Inflammatory macrophage (primary cell): Measurements from ENCODE around the gene KRTAP5-2.
"Not testable (repeated sequence)": the region's sequence is repeated elsewhere in the genome, so short reads cannot be mapped to it uniquely, and the experiment has no call there.

Source experiments
- DNase-seq, 2 donors: peaks; one replicate each; pipeline ENCODE4 v3.0.0-alpha.2; 2020 to 2022

Gene KRTAP5-2

DNA sequence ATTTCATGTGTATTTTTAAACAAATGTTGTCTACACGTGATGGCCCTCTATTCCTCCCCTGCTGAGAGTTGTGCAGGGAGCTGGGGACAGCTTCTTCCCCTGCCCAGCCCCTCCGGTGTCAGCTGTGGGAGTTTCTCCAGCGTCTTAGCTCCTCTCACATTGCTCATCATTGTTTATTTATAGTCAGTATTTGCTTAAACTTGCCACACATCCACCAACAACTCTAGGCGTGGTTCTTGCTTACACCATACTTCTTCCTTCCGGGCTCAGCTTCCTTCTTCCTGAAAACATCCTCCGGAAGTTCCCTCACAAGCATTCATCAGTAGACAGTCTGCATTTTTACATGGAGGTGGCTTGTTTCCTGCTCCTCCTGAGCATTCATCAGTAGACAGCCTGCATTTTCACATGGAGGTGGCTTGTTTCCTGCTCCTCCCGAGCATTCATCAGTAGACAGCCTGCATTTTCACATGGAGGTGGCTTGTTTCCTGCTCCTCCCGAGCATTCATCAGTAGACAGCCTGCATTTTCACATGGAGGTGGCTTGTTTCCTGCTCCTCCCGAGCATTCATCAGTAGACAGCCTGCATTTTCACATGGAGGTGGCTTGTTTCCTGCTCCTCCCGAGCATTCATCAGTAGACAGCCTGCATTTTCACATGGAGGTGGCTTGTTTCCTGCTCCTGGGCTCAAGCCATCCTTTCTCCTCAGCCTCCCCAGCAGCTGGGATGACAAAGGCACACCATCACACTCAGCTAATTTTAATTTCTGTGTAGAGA is 8.7 kb downstream of the KRTAP5-2 start:
- peak; percentile 85 to 93 for DNase-seq

DNA sequence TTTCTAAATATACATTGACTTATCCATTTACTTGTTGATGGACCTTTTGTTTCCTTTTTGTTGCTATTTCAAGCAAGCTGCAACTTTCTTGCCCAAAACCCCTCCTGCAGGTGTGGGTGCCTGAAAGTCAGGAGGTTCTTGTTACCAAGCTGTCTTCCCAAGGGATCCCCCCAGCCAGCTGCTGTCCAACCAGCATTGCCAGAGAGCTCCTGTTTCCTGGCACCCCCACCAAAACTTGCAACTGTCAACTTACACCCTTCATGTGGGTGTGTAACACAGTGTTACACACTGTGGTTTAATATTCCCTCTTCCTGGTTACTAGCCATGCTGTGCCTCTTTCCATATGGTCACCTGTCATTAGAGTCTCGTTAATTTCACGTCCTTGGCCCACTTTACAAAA is 11.4 kb downstream of the KRTAP5-2 start:
- no peak for DNase-seq

DNA sequence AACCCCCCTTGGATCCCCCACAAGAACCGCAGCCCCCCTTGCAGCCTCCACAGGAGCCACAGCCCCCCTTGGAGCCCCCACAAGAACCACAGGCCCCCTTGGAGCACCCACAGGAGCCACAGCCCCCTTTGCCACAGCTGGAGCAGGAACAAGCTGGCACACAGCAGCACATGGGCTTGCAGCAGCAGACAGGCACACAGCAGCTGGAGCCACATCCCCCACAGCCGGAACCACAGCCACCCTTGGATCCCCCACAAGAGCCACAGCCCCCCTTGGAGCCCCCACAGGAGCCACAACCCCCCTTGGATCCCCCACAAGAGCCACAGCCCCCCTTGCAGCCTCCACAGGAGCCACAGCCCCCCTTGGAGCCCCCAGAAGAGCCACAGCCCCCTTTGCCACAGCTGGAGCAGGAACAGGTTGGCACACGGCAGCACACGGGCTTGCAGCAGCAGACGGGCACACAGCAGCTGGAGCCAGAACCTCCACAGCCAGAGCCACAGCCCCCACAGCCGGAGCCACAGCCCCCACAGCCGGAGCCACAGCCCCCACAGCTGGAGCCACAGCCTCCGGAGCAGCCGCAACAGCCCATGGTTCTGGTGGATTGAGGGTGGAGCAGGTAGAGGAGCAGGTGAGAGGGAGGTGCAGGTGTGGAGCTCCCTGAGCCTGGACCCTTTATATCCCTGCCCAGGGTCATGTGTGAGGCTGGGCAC is 13.3 kb downstream of the KRTAP5-2 start, which contains the start of gene KRTAP5-1:
TSS of gene KRTAP5-1 (minus strand) at position 623 of the 710 bp plus-strand sequence. CDS start at position 589, 34 bp downstream.
- not testable (repeated sequence) for DNase-seq

GRCh38 chr11:1582909-1583308 is 15.2 kb downstream of the KRTAP5-2 start:
- DNase-seq: not testable (repeated sequence)

GRCh38 chr11:1581976-1582375 is 16.1 kb downstream of the KRTAP5-2 start:
- DNase-seq: no peak

DNA sequence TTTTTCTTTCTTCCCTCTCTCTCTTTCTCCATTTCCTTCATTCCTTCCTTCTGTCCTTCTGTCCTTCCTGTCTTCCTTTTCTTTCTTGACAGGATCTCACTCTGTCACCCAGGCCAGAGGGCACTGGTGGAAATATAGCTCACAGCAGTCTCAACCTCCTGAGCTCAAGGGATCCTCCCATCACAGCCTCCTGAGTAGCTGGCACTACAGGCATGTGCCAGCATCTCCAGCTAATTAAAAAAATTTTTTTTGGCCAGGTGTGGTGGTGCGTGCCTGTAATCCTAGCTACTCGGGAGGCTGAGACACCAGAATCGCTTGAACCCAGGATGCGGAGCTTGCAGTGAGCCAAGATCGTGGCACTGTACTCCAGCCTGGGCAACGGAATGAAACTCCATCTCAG is 21.3 kb downstream of the KRTAP5-2 start:
- no peak for DNase-seq

GRCh38 chr11:1575756-1576155 is 22.3 kb downstream of the KRTAP5-2 start:
- not testable (repeated sequence) for DNase-seq

GRCh38 chr11:1574933-1575242 is 23.2 kb downstream of the KRTAP5-2 start:
- no peak for DNase-seq

DNA sequence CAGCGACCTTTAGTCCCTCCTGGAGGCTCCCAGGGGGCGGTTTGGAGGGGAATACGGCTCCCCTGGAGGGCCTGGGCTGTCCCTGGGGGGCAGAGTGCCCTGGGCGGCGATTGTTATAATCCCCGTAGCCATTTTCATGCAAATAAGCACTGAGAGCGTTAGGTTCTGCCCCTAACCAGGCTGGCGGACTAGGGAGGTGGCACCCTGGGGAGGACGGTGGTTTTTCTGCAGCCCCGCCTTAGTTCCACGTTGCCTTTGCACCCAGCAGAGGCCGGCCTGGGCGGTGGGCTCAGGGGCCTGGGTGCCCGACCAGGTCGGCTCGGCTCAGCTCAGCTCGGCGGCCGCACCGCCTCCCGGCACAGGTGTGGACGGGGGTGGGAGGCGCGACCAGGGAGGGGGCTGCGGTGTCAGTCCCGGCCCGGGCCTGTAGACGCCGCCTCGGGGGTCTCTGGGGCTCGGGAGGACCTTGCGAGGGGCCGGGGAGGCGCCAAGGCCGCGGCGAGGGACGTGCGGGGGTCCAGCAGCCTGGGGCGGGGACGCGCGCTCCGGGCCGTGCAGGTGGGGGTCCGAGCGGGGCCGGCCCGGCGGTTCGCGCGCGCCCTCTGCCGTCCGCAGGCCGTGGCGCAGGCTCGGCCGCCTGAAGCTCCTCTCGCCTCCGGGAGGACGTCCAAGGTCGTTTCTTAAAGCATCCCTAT is 23.7 kb downstream of the KRTAP5-2 start:
- DNase-seq: peak; percentile 32 to 39

- DNase-seq: no peak
These were observed 24.2 kb downstream of the KRTAP5-2 start for GRCh38 chr11:1573903-1574237.

DNA sequence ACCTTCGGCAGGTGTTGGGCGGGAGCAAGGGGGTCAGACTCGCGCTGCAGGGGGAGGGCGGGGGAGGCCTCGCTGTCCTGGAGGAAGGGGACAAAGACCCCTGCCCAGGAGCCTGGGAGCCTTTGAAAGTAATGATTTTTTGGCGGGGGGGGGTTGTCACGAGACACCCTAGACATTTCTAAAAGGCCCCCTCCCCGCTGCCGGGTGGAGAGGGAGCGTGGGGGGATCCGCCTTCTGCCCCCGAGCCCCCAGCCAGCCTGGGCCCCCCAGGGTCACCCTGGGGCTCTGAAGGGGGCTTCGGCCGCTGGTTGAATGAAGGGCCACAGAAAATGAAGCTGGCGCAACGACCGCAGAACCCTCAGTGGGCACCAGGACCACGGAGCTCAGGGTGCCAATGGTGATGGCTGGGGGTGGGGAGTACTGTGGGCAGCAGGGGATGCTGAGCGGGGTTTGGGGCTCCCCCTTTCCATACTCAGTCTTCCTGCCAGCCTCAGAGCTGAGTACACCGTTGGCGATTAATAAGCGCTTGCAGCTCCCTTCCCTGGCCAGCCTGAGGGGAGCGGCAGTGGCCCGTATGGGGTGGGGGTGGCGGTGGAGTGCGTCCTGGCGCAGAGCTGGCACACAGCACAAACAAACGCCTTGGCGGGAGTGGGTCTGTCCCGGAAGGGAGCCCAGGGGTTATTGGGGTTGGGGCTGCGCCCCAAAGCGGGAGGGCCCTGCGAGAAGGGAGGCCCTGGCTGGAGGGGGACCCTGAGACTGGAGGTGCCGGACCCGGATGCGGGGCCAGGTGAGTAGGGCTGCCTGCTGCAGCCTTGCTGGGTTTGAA is 24.8 kb downstream of the KRTAP5-2 start:
- no peak for DNase-seq

DNA sequence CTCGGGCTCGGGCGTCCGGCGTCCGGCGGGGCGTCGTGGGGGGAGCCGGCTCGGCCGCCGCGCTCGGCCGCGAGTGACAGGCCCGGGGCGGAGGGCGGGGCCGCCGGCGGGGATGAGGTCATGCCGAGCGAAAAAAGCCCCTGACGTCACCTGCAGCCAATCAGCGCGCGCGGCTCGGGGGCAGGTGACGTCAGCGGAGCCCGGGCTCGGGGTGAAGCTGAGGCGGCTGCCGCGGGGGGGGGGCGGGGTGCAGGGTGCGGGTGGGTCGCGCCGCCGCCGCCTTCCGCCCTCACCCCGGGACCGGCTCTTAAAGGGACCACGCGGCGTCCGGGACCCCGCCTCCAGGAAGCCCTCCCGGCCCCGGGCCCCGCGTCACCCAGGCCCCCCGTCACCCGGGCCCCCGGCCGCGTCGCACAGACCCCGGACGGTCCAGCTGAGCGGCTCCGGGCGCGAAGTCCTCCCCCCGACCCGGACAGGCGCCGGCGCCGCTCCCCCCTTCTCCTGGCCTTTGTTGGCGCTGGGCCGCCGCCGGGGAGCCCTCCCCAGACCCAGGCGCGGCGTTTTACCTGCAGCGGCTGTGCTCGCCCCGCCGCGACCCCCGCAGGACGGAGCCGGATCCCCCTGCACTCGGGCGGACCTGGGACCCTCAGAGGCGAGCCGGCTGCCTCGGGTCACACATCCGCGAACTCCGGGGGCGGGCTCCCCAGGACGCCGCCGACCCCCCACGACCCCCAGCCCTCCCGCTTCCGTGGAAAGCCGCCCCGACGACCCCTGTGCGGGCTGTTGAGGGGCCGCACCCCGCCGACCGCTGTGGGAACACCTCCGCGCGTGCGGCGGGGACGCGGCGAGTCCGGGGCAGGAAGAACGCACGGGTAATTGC is 25.7 kb downstream of the KRTAP5-2 start, which contains the start of gene DUSP8:
TSS of gene DUSP8 (minus strand) at position 75 of the 880 bp plus-strand sequence. CDS start 6,445 bp downstream, outside the sequence.
- DNase-seq: peak; percentile 70 to 84

- no peak for DNase-seq
These were observed 26.3 kb downstream of the KRTAP5-2 start for GRCh38 chr11:1571760-1572196.

- DNase-seq: no peak
These were observed 27.0 kb downstream of the KRTAP5-2 start for GRCh38 chr11:1570896-1571759.

GRCh38 chr11:1570531-1570895 is 27.6 kb downstream of the KRTAP5-2 start:
- DNase-seq: no peak

GRCh38 chr11:1570001-1570453 is 28.1 kb downstream of the KRTAP5-2 start:
- DNase-seq: no peak

- DNase-seq: no peak
These were observed 28.8 kb downstream of the KRTAP5-2 start for GRCh38 chr11:1569251-1569780.

DNA sequence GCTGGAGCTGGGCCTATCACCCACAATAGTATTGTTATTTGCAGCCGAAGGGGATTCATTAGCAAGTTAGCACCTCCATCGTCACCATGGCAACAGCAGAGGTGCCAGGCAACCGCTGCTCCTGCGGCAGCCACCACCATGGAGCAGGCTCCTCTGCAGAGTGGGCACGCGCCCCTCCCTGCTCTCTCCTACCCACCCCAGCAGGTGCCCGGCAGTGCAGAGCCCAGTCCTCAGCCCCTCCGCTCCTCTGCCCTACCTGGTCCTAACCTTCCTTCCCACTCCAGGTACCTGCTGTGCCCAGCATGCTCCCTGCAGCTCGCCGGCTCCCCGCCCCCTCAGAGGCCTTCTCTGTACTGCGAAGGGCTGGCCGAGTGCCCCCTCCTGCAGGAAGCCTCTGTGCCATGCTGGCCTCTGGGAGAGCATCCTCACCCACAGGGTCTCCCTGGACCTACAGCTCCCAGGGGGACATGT is 29.6 kb downstream of the KRTAP5-2 start:
- DNase-seq: no peak

- no peak for DNase-seq
These were observed 30.4 kb downstream of the KRTAP5-2 start for GRCh38 chr11:1567721-1568100.
